NCI-H187 treated with DMSO at 0.1 percent for 48 hours (cell line): Measurements from ENCODE around the gene RFT1.

Experiments used
- DNase-seq: peaks from one replicate; lab custom pipeline; 2025; lab: John Stamatoyannopoulos, UW

RFT1 gene

DNA sequence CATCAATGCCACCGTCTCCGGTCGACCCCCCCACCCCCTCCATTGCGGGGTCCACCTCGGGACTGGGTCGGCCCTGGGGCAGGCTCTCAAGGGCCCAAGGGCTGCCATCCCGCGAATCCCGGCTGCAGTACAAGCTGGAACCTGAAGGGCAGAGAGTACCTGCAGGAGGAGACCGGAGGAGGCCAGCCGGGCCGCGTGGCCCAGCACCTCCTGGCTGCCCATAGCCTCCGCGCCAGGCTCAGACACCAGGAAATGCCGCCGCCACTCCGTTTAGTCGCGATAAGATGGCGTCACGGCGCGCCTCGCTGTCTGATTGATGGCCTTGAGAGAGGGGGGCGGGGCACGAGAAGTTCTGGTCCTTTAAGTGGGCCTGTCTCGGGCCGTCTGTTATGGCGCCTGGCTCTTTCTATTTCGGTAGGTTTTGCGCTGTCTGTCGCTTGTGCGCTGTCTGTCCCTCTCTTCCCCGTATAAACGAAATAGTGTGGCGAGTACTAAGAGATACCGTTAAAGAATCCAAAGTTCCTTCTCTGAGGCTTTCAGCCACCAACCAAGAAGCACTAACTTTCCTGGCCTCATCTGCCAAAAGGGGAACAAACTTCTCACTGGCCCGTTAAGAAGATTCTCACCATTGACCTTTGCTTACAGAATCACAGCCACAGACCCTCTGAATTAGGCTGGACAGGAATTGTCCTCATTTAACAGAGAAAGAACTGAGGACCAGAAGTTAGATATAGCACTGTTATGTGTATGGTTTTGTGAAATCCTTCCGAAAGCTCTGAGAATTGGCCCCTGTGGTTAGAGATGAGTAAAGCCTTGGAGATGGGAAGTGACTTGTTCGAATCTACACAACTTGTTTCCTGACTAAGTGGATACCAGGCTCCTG is at the start of gene RFT1:
RFT1 (minus strand) TSS at position 257 of the 883 bp plus-strand sequence; CDS start at position 222, 35 bp downstream.
- peak; percentile 20 for DNase-seq

- no peak for DNase-seq
Observed at GRCh38 chr3:53179580-53179979, 49.3 kb upstream of the RFT1 start.

DNA sequence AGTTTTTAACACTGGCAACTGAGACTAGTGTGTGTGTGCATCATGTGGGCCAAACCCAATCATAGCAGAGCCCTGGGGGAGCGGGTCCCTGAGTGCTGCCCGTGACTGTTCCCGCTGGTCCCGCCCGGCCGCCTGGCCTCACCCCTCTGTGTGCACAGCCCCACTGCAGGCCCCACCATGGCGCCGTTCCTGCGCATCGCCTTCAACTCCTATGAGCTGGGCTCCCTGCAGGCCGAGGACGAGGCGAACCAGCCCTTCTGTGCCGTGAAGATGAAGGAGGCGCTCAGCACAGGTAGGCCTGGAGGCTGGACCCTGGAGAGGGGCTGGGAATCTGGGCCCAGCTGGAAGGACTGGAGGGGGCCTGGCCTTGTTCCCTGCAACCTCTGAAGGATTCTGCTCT is 48.0 kb upstream of the RFT1 start:
- DNase-seq = no peak

- no peak for DNase-seq
Observed at GRCh38 chr3:53175613-53176540, 45.6 kb upstream of the RFT1 start.

DNA sequence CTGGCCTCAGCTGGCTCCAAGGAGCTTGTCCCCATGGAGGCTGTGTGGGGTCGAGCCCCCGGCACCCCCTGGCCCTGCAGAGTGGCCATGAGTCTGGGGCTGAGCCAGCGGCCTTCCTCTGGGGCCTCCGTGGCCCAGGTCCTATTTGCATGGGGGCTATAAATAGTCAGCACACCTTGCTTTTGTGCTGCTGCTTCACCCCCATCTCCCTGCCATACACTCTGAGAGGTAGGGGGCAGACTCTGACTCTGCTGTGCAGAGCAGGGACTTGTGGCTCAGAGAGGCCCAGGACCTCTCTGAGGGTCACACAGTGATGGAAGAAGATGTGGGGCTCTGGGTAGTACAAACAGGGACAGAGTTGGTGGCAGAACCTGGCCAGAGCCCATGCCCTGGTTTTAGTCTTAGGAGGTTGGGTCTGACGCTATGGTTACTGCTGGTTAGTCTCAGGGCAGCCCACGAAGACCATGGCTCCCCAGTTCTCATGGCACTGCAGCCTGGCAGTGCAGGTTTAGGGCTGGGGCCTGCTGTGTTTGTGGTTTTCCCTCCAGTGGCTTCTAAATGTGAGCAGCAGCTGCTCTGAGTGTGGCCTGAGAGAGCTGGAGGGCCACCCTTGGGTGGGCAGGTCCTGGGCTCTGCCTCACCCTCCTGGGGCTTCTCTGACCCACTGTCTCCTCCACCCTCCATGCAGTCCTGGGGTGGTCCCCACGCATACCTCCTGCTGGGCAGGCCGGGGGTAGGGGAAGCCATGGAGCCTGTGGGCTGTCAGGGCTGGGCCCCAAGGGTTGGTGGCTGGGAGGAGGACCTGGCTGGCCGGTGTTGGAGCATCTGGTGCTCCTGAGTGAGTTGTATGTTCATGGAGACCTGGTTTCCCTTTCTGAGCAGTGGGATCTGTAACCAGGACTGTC is 44.4 kb upstream of the RFT1 start:
- DNase-seq = no peak

GRCh38 chr3:53173107-53173506 is 42.9 kb upstream of the RFT1 start:
- DNase-seq = no peak

- no peak for DNase-seq
Observed at GRCh38 chr3:53171827-53172505, 41.7 kb upstream of the RFT1 start.

DNA sequence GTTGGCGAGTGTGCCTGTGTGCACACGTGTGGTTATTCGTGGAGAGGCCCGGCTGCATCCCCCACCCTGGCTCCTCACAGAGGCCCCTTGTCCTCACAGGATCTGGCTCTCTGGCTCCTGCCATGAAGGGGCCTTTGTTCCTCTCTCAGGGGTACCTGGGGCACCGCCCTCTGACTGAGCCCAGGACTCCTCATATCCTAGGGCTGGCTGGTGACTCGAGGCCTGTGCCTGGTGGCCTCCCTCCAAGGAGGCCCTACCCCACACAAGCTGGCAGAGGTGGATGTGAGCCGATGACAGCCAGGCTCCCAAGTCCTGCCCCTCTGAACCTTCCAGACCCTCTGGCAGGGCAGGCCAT is 40.8 kb upstream of the RFT1 start:
- DNase-seq = no peak

DNA sequence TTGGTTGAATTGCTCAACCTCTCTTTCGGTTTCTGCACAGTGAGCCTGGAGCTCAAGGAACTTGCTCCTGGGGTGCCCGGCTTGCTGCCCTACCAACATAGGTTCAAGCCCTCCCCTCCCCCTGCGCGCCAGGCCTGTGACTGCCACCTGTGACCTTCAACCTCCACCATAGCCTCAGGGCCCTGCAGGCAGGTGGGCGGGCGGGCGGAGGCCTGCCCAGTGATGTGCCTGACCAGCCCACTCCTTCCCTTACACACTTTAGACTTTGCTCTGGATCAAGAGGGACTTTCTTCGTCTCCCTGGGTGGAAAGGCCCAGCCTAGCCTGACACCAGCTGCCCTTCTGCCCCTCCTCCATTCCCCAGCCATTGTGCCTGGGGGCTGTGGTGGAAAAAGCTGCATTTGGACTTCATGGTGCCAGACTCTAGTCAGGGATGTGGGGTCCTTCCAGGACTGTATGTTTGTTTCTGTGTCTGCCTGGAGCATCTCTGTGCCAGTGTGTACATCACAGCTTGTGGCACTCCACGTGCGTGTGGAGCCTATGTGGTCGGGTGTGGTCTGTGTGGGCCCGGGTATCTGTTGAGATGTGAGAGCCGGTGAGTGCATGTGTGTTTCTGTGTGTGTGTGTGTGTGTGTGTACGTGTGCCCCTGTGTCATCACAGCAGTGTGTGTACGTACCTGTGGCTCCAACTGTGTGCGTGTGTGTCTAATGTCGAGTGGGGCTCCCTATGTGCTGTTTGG is 40.3 kb upstream of the RFT1 start:
- no peak for DNase-seq

DNA sequence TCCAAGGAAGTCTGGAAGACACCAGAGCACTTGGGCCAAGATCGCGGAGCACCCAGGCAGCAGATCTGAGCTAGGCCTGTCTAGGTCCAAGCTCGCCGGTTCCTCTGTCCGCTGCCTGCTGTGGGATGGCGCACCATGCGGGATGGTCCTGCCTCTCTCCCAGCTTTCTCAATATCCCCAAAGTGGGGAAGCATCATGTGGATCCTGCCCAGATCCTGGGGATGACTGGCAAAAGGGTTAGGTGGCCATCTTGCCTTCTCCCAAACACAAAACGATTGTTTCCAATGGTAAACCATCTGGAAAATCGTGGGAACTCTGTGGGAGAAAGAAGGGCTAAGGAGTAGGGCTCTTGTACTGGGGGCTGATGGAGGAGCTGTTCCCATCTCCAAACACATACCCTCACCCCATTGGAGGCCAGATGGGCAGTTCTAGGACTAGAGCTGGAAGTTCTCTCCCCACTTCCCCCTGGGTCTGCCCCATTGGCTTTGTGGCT is 39.6 kb upstream of the RFT1 start:
- no peak for DNase-seq

DNA sequence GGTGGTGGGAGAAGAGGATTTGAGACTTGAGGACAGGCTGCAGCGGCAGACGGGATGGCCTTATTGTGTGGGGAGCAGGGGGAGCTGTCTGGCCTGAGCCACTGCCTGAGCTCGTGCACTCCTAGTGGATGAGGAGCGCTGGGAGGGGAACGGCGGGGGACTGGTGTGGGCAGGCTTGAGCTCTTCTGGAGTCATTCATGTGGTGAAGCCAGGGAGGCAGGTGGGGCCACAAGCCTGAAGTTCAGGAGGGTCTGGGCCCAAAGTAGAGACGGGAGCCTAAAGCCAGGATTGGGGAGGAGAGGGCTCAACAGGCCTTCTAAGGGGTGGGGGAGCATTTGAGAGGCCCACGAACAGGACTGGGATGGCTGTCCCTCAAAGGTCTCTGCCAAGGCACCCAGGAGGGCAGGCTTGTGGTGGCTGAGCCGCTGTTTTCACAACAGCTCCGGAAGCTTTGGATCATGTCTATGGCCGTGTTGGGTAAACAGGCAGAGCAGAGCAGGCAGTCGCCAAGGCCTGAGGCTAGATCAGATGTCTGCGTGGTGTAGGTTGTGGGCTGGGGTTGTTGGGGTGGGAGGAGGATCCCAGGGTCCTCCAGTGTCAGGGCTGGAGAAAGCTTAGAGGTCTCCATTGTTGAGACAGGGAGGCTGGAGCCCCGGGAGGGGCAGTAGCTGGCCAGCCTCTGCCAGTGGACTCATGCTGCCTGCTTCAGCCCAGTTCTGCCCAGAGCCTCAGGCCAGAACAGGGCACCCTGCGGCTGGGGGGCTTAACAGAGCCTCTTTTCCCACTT is 39.0 kb upstream of the RFT1 start:
- no peak for DNase-seq

- DNase-seq = no peak
Observed at GRCh38 chr3:53168175-53168923, 38.1 kb upstream of the RFT1 start.

- no peak for DNase-seq
Observed at GRCh38 chr3:53167418-53168174, 37.4 kb upstream of the RFT1 start.

DNA sequence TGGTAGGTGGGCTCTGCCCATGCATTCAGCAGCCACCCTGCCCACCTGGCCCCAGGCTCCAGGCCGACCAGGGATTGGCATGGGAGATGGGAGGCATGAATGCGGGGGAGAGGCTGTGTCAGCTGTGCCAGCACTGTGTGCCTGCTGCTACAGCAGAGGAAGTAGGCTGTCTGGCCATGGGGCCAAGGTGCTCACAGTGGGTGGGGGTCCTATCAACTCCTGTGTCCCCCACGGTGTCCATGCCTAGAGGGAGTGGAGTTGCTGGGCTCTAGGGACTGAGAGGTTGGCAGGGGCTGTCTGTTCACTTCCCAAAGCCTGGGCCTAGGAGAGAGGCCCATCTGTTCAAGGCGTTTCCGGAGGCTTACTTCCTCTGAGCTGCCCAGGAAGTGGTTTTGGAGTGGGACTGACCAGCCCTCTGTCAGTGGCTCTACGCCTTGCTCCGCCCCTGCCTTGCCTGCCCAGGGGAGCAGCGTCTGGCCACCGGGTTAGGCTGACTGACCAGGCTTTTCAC is 36.6 kb upstream of the RFT1 start:
- DNase-seq = no peak

DNA sequence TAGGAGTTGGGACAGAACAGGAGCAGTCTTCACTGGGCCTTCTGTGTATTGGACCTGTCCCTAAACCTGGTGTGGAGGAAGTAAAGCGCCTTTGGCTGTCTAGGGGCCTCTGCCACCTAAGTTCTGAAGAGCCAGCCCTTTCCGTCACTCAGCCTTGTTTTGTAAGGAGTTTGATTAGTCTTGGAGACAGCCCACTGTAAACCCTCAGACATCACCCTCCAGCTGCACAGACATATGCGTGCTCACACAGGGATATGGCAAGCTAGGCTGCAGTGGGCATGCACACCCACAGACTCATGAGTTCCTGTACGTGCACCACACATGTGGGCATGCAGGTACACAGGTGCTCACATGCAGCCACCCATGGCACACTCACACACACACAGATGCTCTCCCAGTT is 36.0 kb upstream of the RFT1 start:
- no peak for DNase-seq

GRCh38 chr3:53164911-53165310 is 34.7 kb upstream of the RFT1 start:
- no peak for DNase-seq

GRCh38 chr3:53163444-53164387 is 33.5 kb upstream of the RFT1 start:
- DNase-seq = no peak
